ENCODE results near the gene ERC1.
"Not testable (repeated sequence)": the region's sequence is repeated elsewhere in the genome, so short reads cannot be mapped to it uniquely, and the experiment has no call there.

Gene ERC1

GRCh38 chr12:1250641-1251040 lies 259.6 kb downstream of the ERC1 start:
- in situ Hi-C loops (cut with MboI; ENCODE audit: low pct_unique_long_range_greater_than_20kb, low sequenced_read_pairs), result no loop called here

GRCh38 chr12:1252758-1253157 lies 261.7 kb downstream of the ERC1 start:
- DNase-seq, result no peak
- in situ Hi-C loops (cut with MboI; ENCODE audit: low pct_unique_long_range_greater_than_20kb, low sequenced_read_pairs), result no loop called here

More at GRCh38 chr12:1250641-1251040, 259.6 kb downstream of the ERC1 start:
- DNase-seq, result no peak

GRCh38 chr12:1255125-1255524 lies 264.1 kb downstream of the ERC1 start:
- in situ Hi-C loops (cut with MboI; ENCODE audit: low pct_unique_long_range_greater_than_20kb, low sequenced_read_pairs); DNase-seq: not testable (repeated sequence)

- in situ Hi-C loops (cut with MboI; ENCODE audit: low pct_unique_long_range_greater_than_20kb, low sequenced_read_pairs), result not testable (repeated sequence)
These were observed 264.8 kb downstream of the ERC1 start for GRCh38 chr12:1255854-1256253.

GRCh38 chr12:1256285-1256684 lies 265.3 kb downstream of the ERC1 start:
- in situ Hi-C loops (cut with MboI; ENCODE audit: low pct_unique_long_range_greater_than_20kb, low sequenced_read_pairs), result no loop called here
- DNase-seq, result no peak

More at GRCh38 chr12:1255854-1256253, 264.8 kb downstream of the ERC1 start:
- DNase-seq, result not testable (repeated sequence)

GRCh38 chr12:1256991-1257390 lies 266.0 kb downstream of the ERC1 start:
- in situ Hi-C loops (cut with MboI; ENCODE audit: low pct_unique_long_range_greater_than_20kb, low sequenced_read_pairs), result no loop called here
- no peak for DNase-seq

- in situ Hi-C loops (cut with MboI; ENCODE audit: low pct_unique_long_range_greater_than_20kb, low sequenced_read_pairs), result no loop called here
- no peak for DNase-seq
These were observed 271.0 kb downstream of the ERC1 start for GRCh38 chr12:1262011-1262410.

- no peak for DNase-seq
- in situ Hi-C loops (cut with MboI; ENCODE audit: low pct_unique_long_range_greater_than_20kb, low sequenced_read_pairs), result no loop called here
These were observed 276.2 kb downstream of the ERC1 start for GRCh38 chr12:1267243-1267642.

GRCh38 chr12:1272142-1272541 lies 281.1 kb downstream of the ERC1 start:
- DNase-seq, result no peak
- in situ Hi-C loops (cut with MboI; ENCODE audit: low pct_unique_long_range_greater_than_20kb, low sequenced_read_pairs), result no loop called here

GRCh38 chr12:1273051-1273450 lies 282.0 kb downstream of the ERC1 start:
- DNase-seq, result no peak
- in situ Hi-C loops (cut with MboI; ENCODE audit: low pct_unique_long_range_greater_than_20kb, low sequenced_read_pairs), result no loop called here

- DNase-seq, result no peak
- in situ Hi-C loops (cut with MboI; ENCODE audit: low pct_unique_long_range_greater_than_20kb, low sequenced_read_pairs), result no loop called here
These were observed 286.9 kb downstream of the ERC1 start for GRCh38 chr12:1277905-1278304.

GRCh38 chr12:1279050-1279449 lies 288.0 kb downstream of the ERC1 start:
- DNase-seq, result peak; percentile 43
- in situ Hi-C loops (cut with MboI; ENCODE audit: low pct_unique_long_range_greater_than_20kb, low sequenced_read_pairs), result no loop called here

- no peak for DNase-seq
- in situ Hi-C loops (cut with MboI; ENCODE audit: low pct_unique_long_range_greater_than_20kb, low sequenced_read_pairs), result no loop called here
These were observed 289.0 kb downstream of the ERC1 start for GRCh38 chr12:1280059-1280458.

GRCh38 chr12:1281683-1282366 lies 290.8 kb downstream of the ERC1 start:
- in situ Hi-C loops (cut with MboI; ENCODE audit: low pct_unique_long_range_greater_than_20kb, low sequenced_read_pairs), result no loop called here
- no peak for DNase-seq

GRCh38 chr12:1282670-1283315 lies 291.8 kb downstream of the ERC1 start:
- no peak for DNase-seq
- in situ Hi-C loops (cut with MboI; ENCODE audit: low pct_unique_long_range_greater_than_20kb, low sequenced_read_pairs), result no loop called here

GRCh38 chr12:1283316-1283715 lies 292.3 kb downstream of the ERC1 start:
- no peak for DNase-seq
- in situ Hi-C loops (cut with MboI; ENCODE audit: low pct_unique_long_range_greater_than_20kb, low sequenced_read_pairs), result no loop called here

- DNase-seq, result no peak
- in situ Hi-C loops (cut with MboI; ENCODE audit: low pct_unique_long_range_greater_than_20kb, low sequenced_read_pairs), result no loop called here
These were observed 293.6 kb downstream of the ERC1 start for GRCh38 chr12:1284611-1285010.

GRCh38 chr12:1287446-1287975 lies 296.5 kb downstream of the ERC1 start:
- in situ Hi-C loops (cut with MboI; ENCODE audit: low pct_unique_long_range_greater_than_20kb, low sequenced_read_pairs), result no loop called here
- DNase-seq, result no peak

- in situ Hi-C loops (cut with MboI; ENCODE audit: low pct_unique_long_range_greater_than_20kb, low sequenced_read_pairs), result no loop called here
- DNase-seq, result no peak
These were observed 297.3 kb downstream of the ERC1 start for GRCh38 chr12:1288333-1288732.

GRCh38 chr12:1289371-1290155 lies 298.5 kb downstream of the ERC1 start:
- peak; percentile 45 for DNase-seq
- in situ Hi-C loops (cut with MboI; ENCODE audit: low pct_unique_long_range_greater_than_20kb, low sequenced_read_pairs), result no loop called here

All from KBM-7 (cell line).